PC-3 (cell line): ENCODE measurements around the gene KCP. TPM values are rescaled to one million over a fixed set of nuclear protein-coding genes. Genes with fewer than 3 reads are reported as not detected.

ENCODE experiments used
- ATAC-seq: fragments of 200-7000 bp; cut with Tn5 transposase; 2 replicates; pipeline ENCODE4 v1.9.1; 2020; ENCODE audit warnings: mild to moderate bottlenecking, moderate library complexity
- BruUV-seq: library from RNA; stranded (reverse); fragments of 400-500 nt; replicated peaks from 2 replicates; lab custom pipeline; 2021; lab: Mats Ljungman, UMichigan
- CTCF ChIA-PET: fragments of 300-600 bp; sonication (Branson Sonifier 250); formaldehyde crosslinking; loops from one replicate; lab custom pipeline; 2022; ENCODE audit warnings: antibody characterized with exemption; lab: Charles Lee
- POLR2A ChIA-PET: fragments of 300-600 bp; sonication (Branson Sonifier 250); formaldehyde crosslinking; loops from one replicate; lab custom pipeline; 2022; ENCODE audit warnings: antibody characterized with exemption; ENCODE audit not compliant: unreplicated experiment; lab: Charles Lee
- DNase-seq: peaks from one replicate; pipeline ENCODE4 v3.0.0-alpha.2; 2015
- H2AFZ ChIP-seq: fragments of 300-600 bp; sonication (generic); 2 replicates; pipeline ENCODE4 v1.6.0; 2016; ENCODE audit warnings: antibody characterized with exemption, low read length
- H3F3A ChIP-seq: fragments of 300-600 bp; sonication (generic); one replicate; pipeline ENCODE4 v1.6.0; 2017; ENCODE audit warnings: antibody characterized with exemption, low read length, control low read depth, mild to moderate bottlenecking; ENCODE audit not compliant: unreplicated experiment
- H3K27ac ChIP-seq: fragments of 300-600 bp; sonication (generic); 2 replicates; pipeline ENCODE4 v1.5.1; 2016; ENCODE audit warnings: mild to moderate bottlenecking, low read length
- H3K27me3 ChIP-seq: fragments of 300-600 bp; sonication (generic); 2 replicates; pipeline ENCODE4 v1.6.1; 2016; ENCODE audit warnings: low read length, mixed read lengths
- H3K36me3 ChIP-seq: fragments of 300-600 bp; sonication (generic); 2 replicates; pipeline ENCODE4 v1.6.1; 2016; ENCODE audit warnings: low read depth, mixed run types, low read length, mixed read lengths
- H3K4me1 ChIP-seq: fragments of 300-600 bp; sonication (generic); 2 replicates; pipeline ENCODE4 v1.5.1; 2016; ENCODE audit warnings: low read length; ENCODE audit not compliant: insufficient read depth
- H3K4me2 ChIP-seq: fragments of 300-600 bp; sonication (generic); 2 replicates; pipeline ENCODE4 v1.6.0; 2016; ENCODE audit warnings: low read length
- H3K4me3 ChIP-seq: fragments of 300-600 bp; sonication (generic); 2 replicates; pipeline ENCODE4 v1.5.1; 2016; ENCODE audit warnings: mild to moderate bottlenecking, low read length, mixed read lengths
- H3K79me2 ChIP-seq: fragments of 300-600 bp; sonication (generic); 2 replicates; pipeline ENCODE4 v1.6.1; 2017; ENCODE audit warnings: low read length, mixed read lengths
- H3K9ac ChIP-seq: fragments of 300-600 bp; sonication (generic); 2 replicates; pipeline ENCODE4 v1.6.0; 2016; ENCODE audit warnings: mild to moderate bottlenecking, low read length
- H3K9me2 ChIP-seq: fragments of 300-600 bp; sonication (generic); replicated peaks from 2 replicates; pipeline ENCODE4 v1.6.1; 2016; ENCODE audit warnings: mixed run types, low read length, mixed read lengths
- H3K9me3 ChIP-seq: fragments of 300-600 bp; sonication (generic); 2 replicates; pipeline ENCODE4 v1.6.1; 2016; ENCODE audit warnings: low read length, mixed read lengths
- H4K20me1 ChIP-seq: fragments of 300-600 bp; sonication (generic); 2 replicates; pipeline ENCODE4 v1.6.1; 2016; ENCODE audit warnings: low read length, mixed read lengths
- EZH2 ChIP-seq: fragments of 300-600 bp; sonication (generic); IDR thresholded peaks from one replicate; pipeline ENCODE4 v1.6.1; 2017; ENCODE audit warnings: antibody characterized with exemption, mild to moderate bottlenecking, low read length; ENCODE audit not compliant: unreplicated experiment
- EZH2phosphoT487 ChIP-seq: fragments of 300-600 bp; sonication (generic); IDR thresholded peaks from 2 replicates; pipeline ENCODE4 v1.6.1; 2018; ENCODE audit warnings: mild to moderate bottlenecking, antibody characterized with exemption, low read length, borderline replicate concordance
- intact Hi-C: fragments of 100-400 bp; cut with micrococcal nuclease; formaldehyde crosslinking; loops from 2 replicates; pipeline ENCODE4 v1.9.0; 2023
- total RNA-seq: library from RNA; depleted of rRNA; stranded (reverse); fragments of >200 nt; gene quantifications from 2 replicates; pipeline ENCODE4 v1.2.3, GENCODE V29; 2014
- TF ChIP-seq, protein P1 (sequence below): fragments of 300-600 bp; sonication (generic); conservative IDR thresholded peaks from 2 replicates; pipeline ENCODE4 v1.5.1; 2017; ENCODE audit warnings: antibody characterized with exemption, low read depth, mild to moderate bottlenecking, low read length

Gene KCP
- total RNA-seq, 1 experiment from 2014 or later: 3.2 TPM

GRCh38 chr7:128865996-128866877, 44.3 kb downstream of the KCP start:
- CTCF ChIA-PET: no interaction called here
- peaks cover 5% of the 10 kb centered on the region; the same call in 1 of the 2 replicates for H3K36me3 ChIP-seq
- H3K9ac ChIP-seq: no peak overlapping the region
- no peak for DNase-seq
- peaks cover 26% of the 10 kb centered on the region for H3K79me2 ChIP-seq
- POLR2A ChIA-PET: no interaction called here
- H4K20me1 ChIP-seq: no peaks in the 10 kb centered on the region
- no peaks in the 10 kb centered on the region for H3K27me3 ChIP-seq
- no peak for ATAC-seq
- TF ChIP-seq EZH2: no peak
- TF ChIP-seq, protein P1, sequence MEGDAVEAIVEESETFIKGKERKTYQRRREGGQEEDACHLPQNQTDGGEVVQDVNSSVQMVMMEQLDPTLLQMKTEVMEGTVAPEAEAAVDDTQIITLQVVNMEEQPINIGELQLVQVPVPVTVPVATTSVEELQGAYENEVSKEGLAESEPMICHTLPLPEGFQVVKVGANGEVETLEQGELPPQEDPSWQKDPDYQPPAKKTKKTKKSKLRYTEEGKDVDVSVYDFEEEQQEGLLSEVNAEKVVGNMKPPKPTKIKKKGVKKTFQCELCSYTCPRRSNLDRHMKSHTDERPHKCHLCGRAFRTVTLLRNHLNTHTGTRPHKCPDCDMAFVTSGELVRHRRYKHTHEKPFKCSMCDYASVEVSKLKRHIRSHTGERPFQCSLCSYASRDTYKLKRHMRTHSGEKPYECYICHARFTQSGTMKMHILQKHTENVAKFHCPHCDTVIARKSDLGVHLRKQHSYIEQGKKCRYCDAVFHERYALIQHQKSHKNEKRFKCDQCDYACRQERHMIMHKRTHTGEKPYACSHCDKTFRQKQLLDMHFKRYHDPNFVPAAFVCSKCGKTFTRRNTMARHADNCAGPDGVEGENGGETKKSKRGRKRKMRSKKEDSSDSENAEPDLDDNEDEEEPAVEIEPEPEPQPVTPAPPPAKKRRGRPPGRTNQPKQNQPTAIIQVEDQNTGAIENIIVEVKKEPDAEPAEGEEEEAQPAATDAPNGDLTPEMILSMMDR: no peak
- TF ChIP-seq EZH2phosphoT487: no peak
- intact Hi-C loops: no loop called here
- H3K9me3 ChIP-seq: no peaks in the 10 kb centered on the region
- no peaks in the 10 kb centered on the region for H3F3A ChIP-seq
- H3K27ac ChIP-seq: no peak overlapping the region
- H2AFZ ChIP-seq: no peak overlapping the region
- no peak overlapping the region for H3K4me3 ChIP-seq
- peaks cover 9% of the 10 kb centered on the region for H3K4me1 ChIP-seq
- H3K9me2 ChIP-seq: no peaks in the 10 kb centered on the region
- BruUV-seq: no TSS peak
- H3K4me2 ChIP-seq: no peak overlapping the region

GRCh38 chr7:128865303-128865702, 45.2 kb downstream of the KCP start:
- H3K36me3 ChIP-seq: peaks cover 5% of the 10 kb centered on the region; the same call in 1 of the 2 replicates
- no peak for DNase-seq
- no peak overlapping the region for H3K4me3 ChIP-seq
- TSS peak; percentile 2 for BruUV-seq
- H3K27ac ChIP-seq: no peak overlapping the region
- H3F3A ChIP-seq: no peaks in the 10 kb centered on the region
- ChIA-PET POLR2A (no interaction called here), CTCF (no interaction called here)
- no peak for ATAC-seq
- H3K9ac ChIP-seq: no peak overlapping the region
- intact Hi-C loops: no loop called here
- H3K9me2 ChIP-seq: no peaks in the 10 kb centered on the region
- peaks cover 9% of the 10 kb centered on the region for H3K4me1 ChIP-seq
- H3K79me2 ChIP-seq: peaks cover 26% of the 10 kb centered on the region
- H2AFZ ChIP-seq: no peak overlapping the region
- no peak overlapping the region for H3K4me2 ChIP-seq
- H4K20me1 ChIP-seq: no peaks in the 10 kb centered on the region
- TF ChIP-seq EZH2phosphoT487 (no peak), EZH2 (no peak)
- TF ChIP-seq, protein P1: no peak
- H3K27me3 ChIP-seq: no peaks in the 10 kb centered on the region
- no peaks in the 10 kb centered on the region for H3K9me3 ChIP-seq
